Endothelial cell (in vitro differentiated cells): ENCODE results near the gene FOXA1. TPM values are rescaled to one million over a fixed set of nuclear protein-coding genes. Genes with fewer than 3 reads are reported as not detected.

Source experiments
- DNase-seq: peaks from one replicate; pipeline ENCODE4 v3.0.0; 2021; ENCODE audit warnings: low spot score
- H3K27ac Mint-ChIP-seq: one replicate; pipeline ENCODE4 v1.8.0; 2021; ENCODE audit warnings: mixed read lengths, inconsistent platforms; ENCODE audit not compliant: unreplicated experiment
- H3K27me3 Mint-ChIP-seq: one replicate; pipeline ENCODE4 v1.8.0; 2021; ENCODE audit warnings: mild to moderate bottlenecking, moderate library complexity, mixed read lengths, inconsistent platforms; ENCODE audit not compliant: unreplicated experiment
- H3K36me3 Mint-ChIP-seq: one replicate; pipeline ENCODE4 v1.8.0; 2021; ENCODE audit warnings: mild to moderate bottlenecking, low read depth, mixed read lengths, inconsistent platforms; ENCODE audit not compliant: unreplicated experiment
- H3K4me1 Mint-ChIP-seq: one replicate; pipeline ENCODE4 v1.8.0; 2021; ENCODE audit warnings: mild to moderate bottlenecking, mixed read lengths, inconsistent platforms; ENCODE audit not compliant: unreplicated experiment
- H3K4me3 Mint-ChIP-seq: one replicate; pipeline ENCODE4 v1.8.0; 2021; ENCODE audit warnings: mild to moderate bottlenecking, mixed read lengths, inconsistent platforms; ENCODE audit not compliant: unreplicated experiment
- H3K9me3 Mint-ChIP-seq: one replicate; pipeline ENCODE4 v1.8.0; 2021; ENCODE audit warnings: mixed read lengths, inconsistent platforms; ENCODE audit not compliant: unreplicated experiment
- CTCF ChIP-seq: fragments of 200-600 bp; sonication (generic); IDR thresholded peaks from one replicate; pipeline ENCODE4 v1.5.0; 2021; ENCODE audit warnings: antibody characterized with exemption; ENCODE audit not compliant: unreplicated experiment
- total RNA-seq: library from RNA; stranded (reverse); fragmentation: NEBNext Ultra II Directional; extraction: Animal tissue kit (Norgen Biotek cat#: 25700); gene quantifications from one replicate; pipeline ENCODE4 v1.2.1, GENCODE V29; 2021; ENCODE audit not compliant: unreplicated experiment

Gene FOXA1
- total RNA-seq, 1 donor from 2014 or later, result 5.2 TPM

GRCh38 chr14:37583358-37584210 is 11.5 kb downstream of the FOXA1 start:
- Mint-ChIP-seq H3K36me3 (no peaks in the 10 kb centered on the region), H3K27ac (no peak overlapping the region), H3K27me3 (peaks cover 5% of the 10 kb centered on the region), H3K4me1 (peaks cover 7% of the 10 kb centered on the region), H3K9me3 (no peaks in the 10 kb centered on the region), H3K4me3 (no peak overlapping the region)
- no peak for TF ChIP-seq CTCF
- DNase-seq, result no peak

- Mint-ChIP-seq H3K9me3 (no peaks in the 10 kb centered on the region), H3K4me1 (peaks cover 3% of the 10 kb centered on the region)
- no peak for TF ChIP-seq CTCF
Measured at GRCh38 chr14:37580146-37580545, 14.9 kb downstream of the FOXA1 start.

GRCh38 chr14:37579274-37579673 is 15.8 kb downstream of the FOXA1 start:
- DNase-seq, result no peak
- Mint-ChIP-seq H3K27me3 (peaks cover 3% of the 10 kb centered on the region), H3K4me3 (no peak overlapping the region), H3K36me3 (no peaks in the 10 kb centered on the region), H3K4me1 (peaks cover 3% of the 10 kb centered on the region), H3K9me3 (no peaks in the 10 kb centered on the region), H3K27ac (no peak overlapping the region)
- TF ChIP-seq CTCF, result no peak

More at GRCh38 chr14:37580146-37580545, 14.9 kb downstream of the FOXA1 start:
- Mint-ChIP-seq H3K36me3 (no peaks in the 10 kb centered on the region), H3K4me3 (no peak overlapping the region), H3K27ac (no peak overlapping the region), H3K27me3 (peaks cover 5% of the 10 kb centered on the region)
- no peak for DNase-seq

- Mint-ChIP-seq H3K27me3 (peaks cover 5% of the 10 kb centered on the region), H3K4me3 (no peak overlapping the region), H3K36me3 (no peaks in the 10 kb centered on the region), H3K27ac (no peak overlapping the region), H3K4me1 (no peaks in the 10 kb centered on the region), H3K9me3 (no peaks in the 10 kb centered on the region)
- no peak for DNase-seq
- no peak for TF ChIP-seq CTCF
Measured at GRCh38 chr14:37573356-37573755, 21.7 kb downstream of the FOXA1 start.

- no peak overlapping the region for H3K27ac Mint-ChIP-seq
- no peaks in the 10 kb centered on the region for H3K9me3 Mint-ChIP-seq
- peaks cover 3% of the 10 kb centered on the region for H3K27me3 Mint-ChIP-seq
- no peak for TF ChIP-seq CTCF
- no peaks in the 10 kb centered on the region for H3K36me3 Mint-ChIP-seq
- H3K4me3 Mint-ChIP-seq, result no peak overlapping the region
- H3K4me1 Mint-ChIP-seq, result peaks cover 5% of the 10 kb centered on the region
- no peak for DNase-seq
Measured at GRCh38 chr14:37571391-37571790, 23.7 kb downstream of the FOXA1 start.
